AG10803 (cell line): Measurements from ENCODE around the gene CX3CR1.

ENCODE experiments used
- DNase-seq: peaks from one replicate; pipeline ENCODE4 v3.0.0; 2010; ENCODE audit warnings: low read depth
- H3K4me3 ChIP-seq: 2 replicates; pipeline ENCODE4 v1.5.1; 2011; ENCODE audit warnings: mild to moderate bottlenecking, low read length, control low read depth
- CTCF ChIP-seq: conservative IDR thresholded peaks from 2 replicates; pipeline ENCODE4 v1.5.1; 2011; ENCODE audit warnings: mild to moderate bottlenecking, low read length, control low read depth, inconsistent platforms

The CX3CR1 gene

GRCh38 chr3:39302178-39302577 lies 22.3 kb upstream of the CX3CR1 start:
- no peak for DNase-seq
- no peak overlapping the region for H3K4me3 ChIP-seq
- TF ChIP-seq CTCF, result no peak

- no peak for TF ChIP-seq CTCF
- H3K4me3 ChIP-seq, result no peak overlapping the region
- no peak for DNase-seq
Measured at GRCh38 chr3:39299279-39299678, 19.4 kb upstream of the CX3CR1 start.

GRCh38 chr3:39296197-39297077 lies 16.6 kb upstream of the CX3CR1 start:
- H3K4me3 ChIP-seq, result no peak overlapping the region
- no peak for TF ChIP-seq CTCF
- DNase-seq, result no peak

GRCh38 chr3:39295184-39295775 lies 15.4 kb upstream of the CX3CR1 start:
- no peak for TF ChIP-seq CTCF
- H3K4me3 ChIP-seq, result no peak overlapping the region
- DNase-seq, result no peak

- no peak for DNase-seq
- TF ChIP-seq CTCF, result no peak
- H3K4me3 ChIP-seq, result no peak overlapping the region
Measured at GRCh38 chr3:39294446-39295183, 14.8 kb upstream of the CX3CR1 start.

GRCh38 chr3:39292961-39293360 lies 13.1 kb upstream of the CX3CR1 start:
- TF ChIP-seq CTCF, result no peak
- H3K4me3 ChIP-seq, result no peak overlapping the region
- no peak for DNase-seq
